Keratinocyte (primary cell): ENCODE results near the gene C1orf174. TPM values are rescaled to one million over a fixed set of nuclear protein-coding genes. Genes with fewer than 3 reads are reported as not detected.

ENCODE experiments used
- DNase-seq: peaks from one replicate; pipeline ENCODE4 v3.0.0-alpha.2; 2011; ENCODE audit warnings: low read depth, missing footprints, low spot score
- FAIRE-seq: peaks from 2 replicates; lab custom pipeline; 2011; peaks lifted over from hg19 to GRCh38; lab: Jason Lieb, UNC
- H2AFZ ChIP-seq: 2 replicates; pipeline ENCODE4 v1.6.0; 2012; ENCODE audit warnings: low read length, control low read depth, inconsistent platforms; ENCODE audit not compliant: control insufficient read depth
- H3K27ac ChIP-seq: 2 replicates; pipeline ENCODE4 v1.5.1; 2011; ENCODE audit warnings: low read length; ENCODE audit not compliant: control insufficient read depth, insufficient read depth
- H3K27me3 ChIP-seq: 3 replicates; pipeline ENCODE4 v1.6.0; 2011; ENCODE audit warnings: low read length; ENCODE audit not compliant: control insufficient read depth, insufficient read depth; ENCODE audit errors: extremely low read depth
- H3K36me3 ChIP-seq, 2 experiments: 2 replicates in 1 of 2; 3 replicates in 1 of 2; pipeline ENCODE4 v1.5.1; 2011; ENCODE audit warnings: low read length in 2 of 2, mild to moderate bottlenecking in 1 of 2; ENCODE audit not compliant: control insufficient read depth in 2 of 2, insufficient read depth in 2 of 2; ENCODE audit errors: extremely low read depth in 1 of 2
- H3K4me1 ChIP-seq: 3 replicates; pipeline ENCODE4 v1.5.1; 2011; ENCODE audit warnings: low read length; ENCODE audit not compliant: control insufficient read depth, insufficient read depth; ENCODE audit errors: extremely low read depth
- H3K4me2 ChIP-seq: 3 replicates; pipeline ENCODE4 v1.6.0; 2011; ENCODE audit warnings: low read depth, low read length; ENCODE audit not compliant: control insufficient read depth, insufficient read depth; ENCODE audit errors: extremely low read depth
- H3K4me3 ChIP-seq, 3 experiments: fragments of 200-600 bp in 1 of 3; sonication (generic) in 1 of 3; 2 replicates in 2 of 3; 3 replicates in 1 of 3; pipeline ENCODE4 v1.5.1; 2011 to 2016; ENCODE audit warnings: low read length in 3 of 3, mild to moderate bottlenecking in 3 of 3, control low read depth in 2 of 3, inconsistent platforms in 1 of 3, low read depth in 1 of 3, mixed read lengths in 1 of 3, mixed run types in 1 of 3, moderate library complexity in 1 of 3; ENCODE audit not compliant: control insufficient read depth in 2 of 3, insufficient read depth in 2 of 3; ENCODE audit errors: extremely low read depth in 1 of 3
- H3K79me2 ChIP-seq: 2 replicates; pipeline ENCODE4 v1.6.0; 2012; ENCODE audit warnings: low read length; ENCODE audit not compliant: control insufficient read depth, insufficient read depth
- H3K9ac ChIP-seq: 3 replicates; pipeline ENCODE4 v1.6.0; 2011; ENCODE audit warnings: low read length; ENCODE audit not compliant: control insufficient read depth, insufficient read depth; ENCODE audit errors: extremely low read depth
- H3K9me1 ChIP-seq: 3 replicates; pipeline ENCODE4 v1.6.0; 2011; ENCODE audit warnings: low read length; ENCODE audit not compliant: control insufficient read depth, insufficient read depth; ENCODE audit errors: extremely low read depth
- H3K9me3 ChIP-seq: 2 replicates; pipeline ENCODE4 v1.5.1; 2012; ENCODE audit warnings: low read depth, low read length; ENCODE audit not compliant: control insufficient read depth
- H4K20me1 ChIP-seq: 3 replicates; pipeline ENCODE4 v1.6.0; 2011; ENCODE audit warnings: low read length; ENCODE audit not compliant: control insufficient read depth, insufficient read depth; ENCODE audit errors: extremely low read depth
- EZH2 ChIP-seq: IDR thresholded peaks from one replicate; pipeline ENCODE4 v1.6.1; 2012; ENCODE audit warnings: inconsistent platforms, mild to moderate bottlenecking, low read length, moderate library complexity
- dilution Hi-C: fragments of 300-500 bp; cut with MboI; formaldehyde crosslinking; loops from one replicate; pipeline ENCODE4 v1.7.0; 2020; ENCODE audit warnings: low sequenced_read_pairs; ENCODE audit not compliant: extremely low pct_ligation_motif_present
- polyA plus RNA-seq, 5 experiments: library from polyadenylated mRNA; depleted of rRNA in 3 of 5; stranded (reverse) in 3 of 5; stranded (forward) in 1 of 5; unstranded in 1 of 5; fragments of >200 nt; gene quantifications; 1 replicate in 1 of 5; 2 replicates in 3 of 5; 3 replicates in 1 of 5; pipeline versions ENCODE4 v1.2.1 to v1.2.3, GENCODE V29; 2011 to 2012; ENCODE audit warnings: missing spikeins in 2 of 5, low read depth in 1 of 5, low replicate concordance in 1 of 5
- TF ChIP-seq, protein P1 (sequence below), 3 experiments: IDR thresholded peaks in 1 of 3; conservative IDR thresholded peaks in 1 of 3; optimal IDR thresholded peaks in 1 of 3; 2 replicates in 2 of 3; 3 replicates in 1 of 3; pipeline versions ENCODE3 to v1.5.1; 2011; ENCODE audit warnings: low read length in 3 of 3, mild to moderate bottlenecking in 3 of 3, moderate library complexity in 2 of 3, control low read depth in 1 of 3, inconsistent platforms in 1 of 3; ENCODE audit not compliant: insufficient read depth in 2 of 3; ENCODE audit errors: extremely low read depth in 1 of 3

The C1orf174 gene
- polyA plus RNA-seq, 1 donor (not counting 4 experiments of a cell fraction or from before 2014, with no cell fraction given) = 26.8 TPM

DNA sequence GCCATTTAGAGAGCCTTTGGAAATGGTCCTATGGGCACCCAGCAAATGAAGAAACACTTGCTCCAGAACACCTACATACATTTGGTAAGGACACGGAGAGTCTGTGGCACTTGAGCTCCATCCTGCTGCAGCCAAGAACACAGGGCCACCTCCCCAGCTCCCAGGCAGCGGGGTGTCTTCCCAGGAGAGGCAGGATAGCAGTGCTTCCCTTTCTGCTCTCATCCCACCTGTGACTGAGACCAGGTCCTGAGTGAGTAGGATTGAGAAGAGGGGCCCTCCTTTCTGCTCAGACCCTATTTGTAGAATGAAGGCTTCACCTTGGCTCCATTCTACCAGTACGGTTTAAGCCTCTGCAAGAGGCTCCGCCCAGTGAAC is 4.1 kb downstream of the C1orf174 start:
- no peaks in the 10 kb centered on the region for H3K9me1 ChIP-seq
- no peak overlapping the region for H3K27ac ChIP-seq
- FAIRE-seq (no peak), DNase-seq (no peak)
- H3K27me3 ChIP-seq = no peaks in the 10 kb centered on the region
- H2AFZ ChIP-seq = no peak overlapping the region
- peaks cover 3% of the 10 kb centered on the region for H3K4me1 ChIP-seq
- TF ChIP-seq EZH2 = no peak
- TF ChIP-seq, protein P1, sequence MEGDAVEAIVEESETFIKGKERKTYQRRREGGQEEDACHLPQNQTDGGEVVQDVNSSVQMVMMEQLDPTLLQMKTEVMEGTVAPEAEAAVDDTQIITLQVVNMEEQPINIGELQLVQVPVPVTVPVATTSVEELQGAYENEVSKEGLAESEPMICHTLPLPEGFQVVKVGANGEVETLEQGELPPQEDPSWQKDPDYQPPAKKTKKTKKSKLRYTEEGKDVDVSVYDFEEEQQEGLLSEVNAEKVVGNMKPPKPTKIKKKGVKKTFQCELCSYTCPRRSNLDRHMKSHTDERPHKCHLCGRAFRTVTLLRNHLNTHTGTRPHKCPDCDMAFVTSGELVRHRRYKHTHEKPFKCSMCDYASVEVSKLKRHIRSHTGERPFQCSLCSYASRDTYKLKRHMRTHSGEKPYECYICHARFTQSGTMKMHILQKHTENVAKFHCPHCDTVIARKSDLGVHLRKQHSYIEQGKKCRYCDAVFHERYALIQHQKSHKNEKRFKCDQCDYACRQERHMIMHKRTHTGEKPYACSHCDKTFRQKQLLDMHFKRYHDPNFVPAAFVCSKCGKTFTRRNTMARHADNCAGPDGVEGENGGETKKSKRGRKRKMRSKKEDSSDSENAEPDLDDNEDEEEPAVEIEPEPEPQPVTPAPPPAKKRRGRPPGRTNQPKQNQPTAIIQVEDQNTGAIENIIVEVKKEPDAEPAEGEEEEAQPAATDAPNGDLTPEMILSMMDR (optimal IDR thresholded peaks at IDR 0.05 in 1 of 3, IDR thresholded peaks at IDR 0.05 in 1 of 3, conservative IDR thresholded peaks at IDR 0.05 in 1 of 3; ENCODE audit: extremely low read depth in 1 of 3, insufficient read depth in 2 of 3, low read length in 3 of 3) = no peak
- H3K9ac ChIP-seq = no peak overlapping the region
- H4K20me1 ChIP-seq = peaks cover 12% of the 10 kb centered on the region
- peaks cover 9 to 10% of the 10 kb centered on the region in 2 experiments for H3K36me3 ChIP-seq
- H3K9me3 ChIP-seq = no peaks in the 10 kb centered on the region
- dilution Hi-C loops = no loop called here
- H3K4me2 ChIP-seq = no peak overlapping the region
- H3K4me3 ChIP-seq = no peak overlapping the region
- peaks cover 64% of the 10 kb centered on the region for H3K79me2 ChIP-seq

DNA sequence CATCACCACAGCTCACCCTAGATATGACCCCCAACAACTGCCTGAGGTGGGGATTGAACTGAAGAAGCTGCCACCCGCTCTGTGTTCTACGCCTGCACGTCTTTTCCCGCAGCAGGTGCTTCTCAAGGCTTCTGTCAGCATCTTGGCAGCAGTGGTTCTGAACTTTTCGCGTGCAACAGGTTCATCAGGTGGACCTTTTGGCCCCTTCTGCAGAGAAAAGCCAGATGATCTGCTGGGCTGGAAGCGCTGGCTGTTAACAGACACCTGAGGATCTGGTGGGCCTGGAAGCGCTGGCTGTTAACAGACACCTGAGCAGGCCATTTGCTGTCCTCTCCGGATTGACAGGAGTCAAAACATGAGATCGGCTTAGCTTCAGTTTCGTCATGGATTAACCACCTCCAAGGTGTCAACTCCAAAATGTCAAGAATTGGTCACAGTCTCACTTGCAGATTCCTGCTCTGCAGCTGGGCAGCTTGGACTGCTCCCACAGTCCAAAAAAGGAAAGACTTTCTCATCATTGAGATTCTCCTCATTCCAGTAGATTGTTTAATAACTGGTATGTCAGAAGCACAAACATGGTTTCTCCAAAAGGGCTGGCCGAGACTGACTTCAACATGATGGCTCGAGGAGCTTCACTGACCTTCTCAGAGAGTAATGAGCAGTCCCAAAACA is 4.7 kb downstream of the C1orf174 start:
- peaks cover 64% of the 10 kb centered on the region for H3K79me2 ChIP-seq
- TF ChIP-seq, protein P1 (optimal IDR thresholded peaks at IDR 0.05 in 1 of 3, IDR thresholded peaks at IDR 0.05 in 1 of 3, conservative IDR thresholded peaks at IDR 0.05 in 1 of 3; ENCODE audit: extremely low read depth in 1 of 3, insufficient read depth in 2 of 3, low read length in 3 of 3) = no peak
- no peak for TF ChIP-seq EZH2
- no peak overlapping the region for H3K9ac ChIP-seq
- dilution Hi-C loops = no loop called here
- no peaks in the 10 kb centered on the region for H3K27me3 ChIP-seq
- peaks cover 12 to 14% of the 10 kb centered on the region in 2 experiments for H3K36me3 ChIP-seq
- FAIRE-seq (no peak), DNase-seq (no peak)
- no peak overlapping the region for H3K4me2 ChIP-seq
- H3K9me3 ChIP-seq = no peaks in the 10 kb centered on the region
- H3K27ac ChIP-seq = no peak overlapping the region
- no peak overlapping the region for H3K4me3 ChIP-seq
- H3K9me1 ChIP-seq = no peaks in the 10 kb centered on the region
- peaks cover 3% of the 10 kb centered on the region for H3K4me1 ChIP-seq
- H2AFZ ChIP-seq = no peak overlapping the region
- peaks cover 12% of the 10 kb centered on the region for H4K20me1 ChIP-seq
